ENCODE measurements around the gene ARF5. TPM values are rescaled to one million over a fixed set of nuclear protein-coding genes. Genes with fewer than 3 reads are reported as not detected.

Gene ARF5
- total and polyA plus RNA-seq, 2 of the 8 experiments (the other 6 are each of a cell fraction or from before 2014, with no cell fraction given) = 154 to 579 TPM

- H4K20me1 ChIP-seq (replicated peaks in 1 of 2; ENCODE audit: control insufficient read depth in 1 of 2, insufficient read depth in 2 of 2, low read length in 2 of 2) = no peaks in the 10 kb centered on the region
- no peak overlapping the region for H4K8ac ChIP-seq (ENCODE audit: extremely low read depth, insufficient read depth, low read length)
- H2AK5ac ChIP-seq (ENCODE audit: low read depth, low read length) = no peak overlapping the region
- peak overlapping the region; percentile 8 for H2BK120ac ChIP-seq (replicated peaks; ENCODE audit: low read depth, low read length)
- H2BK12ac ChIP-seq (ENCODE audit: low read depth, low read length) = 0 out of 2 replicates have a peak overlapping the region, but pooled peaks have one; percentile 68
- peak; percentile 70 for FAIRE-seq
- H2AFZ ChIP-seq (ENCODE audit: low read length) = peak overlapping the region; percentile 100
- H4K5ac ChIP-seq (ENCODE audit: insufficient read length, low read depth, low read length) = no peak overlapping the region
- no peaks in the 10 kb centered on the region for H3K79me2 ChIP-seq (ENCODE audit: control insufficient read depth in 1 of 2, insufficient read depth in 2 of 2, low read length in 2 of 2)
- no peak overlapping the region for H3K23ac ChIP-seq (ENCODE audit: insufficient read length)
- ChIA-PET CTCF (ENCODE audit: partially characterized antibody) (interaction anchor here (0.6 to 5.2 kb wide), 55 partner anchors 10 to 579 kb away, joined by 3 to 115 read pairs (median 4); partner anchors contain the start of genes ARF5, FSCN3, GCC1 and PAX4), POLR2A (ENCODE audit: partially characterized antibody) (interaction anchor here (0.5 to 3.2 kb wide), 7 partner anchors 9 to 669 kb away, joined by 3 to 14 read pairs (median 4); no protein-coding TSS in a partner anchor)
- no peak overlapping the region for H3K4ac ChIP-seq (replicated peaks; ENCODE audit: insufficient read length, low read depth, low read length)
- no peaks in the 10 kb centered on the region for H3K36me3 ChIP-seq (ENCODE audit: control insufficient read depth in 2 of 4, insufficient read depth in 4 of 4, low read length in 3 of 4)
- H3K56ac ChIP-seq (replicated peaks; ENCODE audit: insufficient read length, low read depth, low read length) = no peak overlapping the region
- H4K91ac ChIP-seq (replicated peaks; ENCODE audit: insufficient read length, low read length) = no peak overlapping the region
- no peak overlapping the region for H2BK5ac ChIP-seq (ENCODE audit: low read depth, low read length)
- 0 out of 2 replicates have a peak overlapping the region, but pooled peaks have one; percentile 60 for H3K18ac ChIP-seq (ENCODE audit: extremely low read depth, low read length)
- no peaks in the 10 kb centered on the region; a peak in 2 of 7 replicates for H3K27me3 ChIP-seq (replicated peaks in 1 of 4; ENCODE audit: control insufficient read depth in 3 of 4, extremely low read depth in 1 of 4, insufficient read depth in 3 of 4, low read length in 3 of 4)
- no peaks in the 10 kb centered on the region for H3K9me3 ChIP-seq (ENCODE audit: insufficient read depth in 2 of 2, low read depth in 1 of 2, low read length in 1 of 2)
- peak overlapping the region; percentile 97; the same call in 1 of the 2 replicates for H2BK15ac ChIP-seq (ENCODE audit: low read length)
- H3K9ac ChIP-seq (replicated peaks in 1 of 4; ENCODE audit: extremely low read depth in 1 of 4, low read depth in 3 of 4, low read length in 3 of 4) = no peak overlapping the region; a peak in 1 of 7 replicates
- H3K4me2 ChIP-seq (ENCODE audit: insufficient read depth in 1 of 2, low read depth in 2 of 2, low read length in 2 of 2) = peak overlapping the region; percentile 8 to 57; a peak in 2 of 4 replicates
- no peak overlapping the region for H3K27ac ChIP-seq (ENCODE audit: low read depth, low read length)
- H3K4me3 ChIP-seq (ENCODE audit: extremely low read depth in 1 of 4, insufficient read depth in 2 of 4, low read depth in 3 of 4, low read length in 4 of 4) = peak overlapping the region in 3 of 4 experiments; percentile 10 to 39 (median 19); a peak in 3 of 8 replicates
- no peak overlapping the region for H3K14ac ChIP-seq (ENCODE audit: insufficient read length)
- H2BK20ac ChIP-seq (ENCODE audit: low read length) = 0 out of 2 replicates have a peak overlapping the region, but pooled peaks have one; percentile 13
- H3K4me1 ChIP-seq (replicated peaks in 1 of 4; ENCODE audit: control insufficient read depth in 3 of 4, insufficient read depth in 4 of 4, low read length in 3 of 4) = peaks cover 0 to 6% (median 2%) of the 10 kb centered on the region in 4 experiments; a peak in 4 of 7 replicates
- no peaks in the 10 kb centered on the region for H3K79me1 ChIP-seq (ENCODE audit: low read depth, low read length)
- peak; percentile 80 to 94 for DNase-seq (ENCODE audit: low read depth in 1 of 2, low spot score in 2 of 2)
- 24% methylated on average over 5 of the region's 5 CpGs; no CpG with 5 or more reads in 1 of the 2 experiments for WGBS, 2 experiments (ENCODE audit: extremely low coverage in 1 of 2, insufficient coverage in 1 of 2, insufficient read length in 1 of 2, insufficient replicate concordance in 2 of 2, low coverage in 1 of 2, low lambda C conversion rate in 2 of 2, missing lambda C conversion rate in 1 of 2)
- no peaks in the 10 kb centered on the region; the same call in 1 of the 2 replicates for H3K23me2 ChIP-seq (ENCODE audit: low read depth, low read length)
- TF ChIP-seq ATF3 (IDR thresholded peaks at IDR 0.05; ENCODE audit: insufficient read depth, low read depth, low read length) (no peak), BCL11A (IDR thresholded peaks at IDR 0.05; ENCODE audit: low read depth in 2 of 2, low read length in 2 of 2) (no peak), FOSL1 (IDR thresholded peaks at IDR 0.05; ENCODE audit: insufficient read depth, low read depth, low read length) (no peak), E2F6 (IDR thresholded peaks at IDR 0.05) (no peak), HDAC6 (IDR thresholded peaks at IDR 0.05; ENCODE audit: low read depth, low read length) (no peak), SIRT6 (IDR thresholded peaks at IDR 0.05; ENCODE audit: low read length) (no peak), POLR2A (IDR thresholded peaks at IDR 0.05; ENCODE audit: control extremely low read depth in 1 of 2, low read depth in 2 of 2, low read length in 2 of 2) (no peak), SAP30 (IDR thresholded peaks at IDR 0.05; ENCODE audit: insufficient read depth, insufficient replicate concordance, low read length) (no peak), BRCA1 (IDR thresholded peaks at IDR 0.05; ENCODE audit: low read depth, low read length) (no peak), NRF1 (IDR thresholded peaks at IDR 0.05; ENCODE audit: low read depth, low read length) (no peak), CBX5 (IDR thresholded peaks at IDR 0.05; ENCODE audit: low read depth, low read length) (no peak)
These were observed 41.1 kb downstream of the ARF5 start for GRCh38 chr7:127629268-127629854.
